Right hindlimb (tissue), 1 donor: ENCODE measurements around the gene PRSS48.
A peak's percentile ranks its signal among the peaks of the same experiment; 100 is the strongest.
"Not testable (repeated sequence)": the region's sequence is repeated elsewhere in the genome, so short reads cannot be mapped to it uniquely, and the experiment has no call there.

ENCODE experiments used
- DNase-seq: peaks from one replicate; pipeline ENCODE4 v3.0.0-alpha.2; 2018

Gene PRSS48, protein sequence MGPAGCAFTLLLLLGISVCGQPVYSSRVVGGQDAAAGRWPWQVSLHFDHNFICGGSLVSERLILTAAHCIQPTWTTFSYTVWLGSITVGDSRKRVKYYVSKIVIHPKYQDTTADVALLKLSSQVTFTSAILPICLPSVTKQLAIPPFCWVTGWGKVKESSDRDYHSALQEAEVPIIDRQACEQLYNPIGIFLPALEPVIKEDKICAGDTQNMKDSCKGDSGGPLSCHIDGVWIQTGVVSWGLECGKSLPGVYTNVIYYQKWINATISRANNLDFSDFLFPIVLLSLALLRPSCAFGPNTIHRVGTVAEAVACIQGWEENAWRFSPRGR

GRCh38 chr4:151276787-151277562 lies at the start of gene PRSS48:
Gene PRSS48 (plus strand): TSS chr4:151277161. CDS start chr4:151277173, 12 bp downstream.
- DNase-seq = peak; percentile 27

DNA sequence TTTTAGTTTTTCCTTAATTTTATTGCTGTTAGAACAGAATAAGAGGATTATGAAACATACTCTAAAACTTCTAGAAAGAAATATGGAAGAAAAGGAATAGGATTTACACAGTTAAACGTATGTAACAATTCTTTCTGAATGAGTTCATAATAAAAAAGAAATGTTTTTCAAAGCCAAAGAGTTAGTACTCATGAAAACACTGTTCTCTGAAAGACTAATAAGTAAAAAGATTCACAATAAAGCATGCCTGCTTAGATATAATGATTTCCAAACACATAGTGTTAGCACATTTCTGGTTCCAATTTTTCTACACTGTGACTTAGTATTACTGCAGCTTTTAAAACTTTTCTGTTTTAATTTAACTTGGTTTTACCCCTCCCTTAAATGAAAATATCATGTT lies 49.8 kb upstream of the PRSS48 start:
- no peak for DNase-seq

DNA sequence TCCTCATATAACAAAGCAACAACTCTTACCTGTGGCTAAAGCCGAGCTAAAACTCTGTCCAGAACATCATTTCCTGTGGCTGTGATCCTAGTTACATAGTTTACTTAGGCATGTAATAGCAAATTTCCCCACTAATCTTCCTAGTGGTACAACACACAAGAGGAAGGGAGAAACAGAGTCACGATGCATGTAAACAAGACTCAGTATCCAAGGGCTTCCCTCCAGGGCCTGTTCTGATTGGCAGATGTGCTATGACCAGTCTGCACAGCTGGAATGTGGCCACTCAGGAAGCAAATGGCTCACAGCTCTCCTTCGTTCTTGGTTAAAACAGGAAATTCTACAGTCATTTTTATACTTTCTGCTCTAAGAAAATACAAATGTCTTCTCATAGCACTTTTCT lies 49.2 kb upstream of the PRSS48 start:
- DNase-seq = peak; percentile 89

- no peak for DNase-seq
Measured at GRCh38 chr4:151228189-151229119, 48.5 kb upstream of the PRSS48 start.

DNA sequence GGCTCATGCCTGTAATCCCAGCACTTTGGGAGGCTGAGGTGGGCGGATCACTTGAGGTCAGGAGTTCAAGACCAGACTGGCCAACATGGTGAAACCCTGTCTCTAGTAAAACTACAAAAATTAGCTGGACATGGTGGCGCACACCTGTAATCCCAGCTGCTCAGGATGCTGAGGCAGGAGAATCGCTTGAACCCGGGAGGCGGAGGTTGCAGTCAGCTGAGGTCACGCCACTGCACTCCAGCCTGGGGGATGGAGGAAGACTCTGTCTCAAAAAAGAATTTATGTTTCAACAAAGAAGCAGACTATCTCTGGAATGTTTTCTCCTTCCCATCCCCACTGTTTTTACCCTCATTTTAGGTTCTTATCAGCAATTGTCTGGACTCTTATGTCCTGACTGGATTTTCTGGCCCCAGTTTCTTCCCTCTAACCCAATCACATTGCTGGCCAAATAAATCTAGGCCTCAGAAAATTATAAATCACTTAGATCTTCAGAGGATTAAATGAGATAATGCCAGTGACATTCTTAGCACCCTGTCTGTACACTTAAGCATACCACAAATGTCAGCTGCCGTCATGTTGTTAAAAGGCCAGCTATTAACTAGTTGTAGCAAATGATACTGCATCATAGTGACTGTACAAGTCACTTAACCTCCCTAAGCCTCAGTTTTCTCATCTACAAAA lies 44.9 kb upstream of the PRSS48 start:
- DNase-seq = no peak

- DNase-seq = no peak
Measured at GRCh38 chr4:151233600-151233999, 43.4 kb upstream of the PRSS48 start.

- DNase-seq = not testable (repeated sequence)
Measured at GRCh38 chr4:151235373-151235772, 41.6 kb upstream of the PRSS48 start.

DNA sequence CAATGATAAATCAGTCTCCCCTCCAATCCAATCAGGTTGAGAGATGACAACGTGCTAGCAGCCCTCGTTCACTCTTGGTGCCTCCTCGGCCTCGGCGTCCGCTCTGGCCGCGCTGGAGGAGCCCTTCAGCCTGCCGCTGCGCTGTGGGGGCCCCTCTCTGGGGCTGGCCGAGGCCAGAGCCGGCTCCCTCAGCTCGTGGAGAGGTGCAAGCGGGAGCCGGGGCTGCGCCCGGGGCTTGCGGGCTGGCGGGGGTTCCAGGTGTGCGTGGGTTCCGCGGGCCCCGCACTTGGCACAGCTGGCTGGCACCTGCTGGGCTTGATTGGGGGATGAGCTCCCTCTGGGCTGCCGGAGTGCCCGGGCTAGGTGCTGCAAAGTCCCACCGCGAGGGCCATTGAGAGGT lies 40.9 kb upstream of the PRSS48 start:
- no peak for DNase-seq

GRCh38 chr4:151238477-151238876 lies 38.5 kb upstream of the PRSS48 start:
- no peak for DNase-seq

DNA sequence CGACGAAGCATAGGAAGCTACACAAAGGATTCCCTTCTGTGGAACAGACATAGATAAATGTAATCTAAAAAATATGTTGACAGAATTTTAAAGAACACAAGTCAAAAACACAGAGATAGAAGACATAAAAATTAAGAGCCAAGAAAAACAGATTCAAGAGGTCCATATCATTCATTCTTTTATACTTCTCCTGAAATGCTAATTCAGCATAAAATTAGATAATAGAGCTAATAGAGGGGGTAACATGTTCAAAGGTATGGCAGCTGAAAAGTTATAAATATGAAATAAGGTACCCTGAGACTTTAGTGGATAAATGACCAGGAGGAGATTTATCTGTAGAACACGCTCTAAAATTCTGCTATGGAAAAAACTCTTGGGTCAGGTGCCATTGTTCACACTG lies 37.4 kb upstream of the PRSS48 start:
- no peak for DNase-seq

DNA sequence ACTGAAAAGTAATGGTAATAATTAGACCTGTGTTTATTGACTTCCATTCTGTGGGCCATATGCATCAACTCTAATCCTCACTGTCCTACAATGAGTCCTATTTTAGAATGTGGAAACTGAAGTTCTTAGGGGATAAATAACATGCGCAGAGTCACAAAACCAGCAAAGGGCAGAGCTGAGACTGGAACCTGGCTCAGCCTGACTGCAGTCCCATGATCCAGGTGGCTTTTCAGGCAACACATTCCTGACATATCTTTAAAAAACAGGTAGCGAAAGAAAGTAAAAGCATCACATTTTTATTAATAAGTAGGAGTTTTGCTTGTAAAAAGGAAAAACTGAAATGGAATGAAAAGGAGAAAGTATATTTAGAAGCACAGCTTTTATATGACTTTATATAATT lies 34.7 kb upstream of the PRSS48 start:
- no peak for DNase-seq

- DNase-seq = no peak
Measured at GRCh38 chr4:151246742-151247141, 30.2 kb upstream of the PRSS48 start.

DNA sequence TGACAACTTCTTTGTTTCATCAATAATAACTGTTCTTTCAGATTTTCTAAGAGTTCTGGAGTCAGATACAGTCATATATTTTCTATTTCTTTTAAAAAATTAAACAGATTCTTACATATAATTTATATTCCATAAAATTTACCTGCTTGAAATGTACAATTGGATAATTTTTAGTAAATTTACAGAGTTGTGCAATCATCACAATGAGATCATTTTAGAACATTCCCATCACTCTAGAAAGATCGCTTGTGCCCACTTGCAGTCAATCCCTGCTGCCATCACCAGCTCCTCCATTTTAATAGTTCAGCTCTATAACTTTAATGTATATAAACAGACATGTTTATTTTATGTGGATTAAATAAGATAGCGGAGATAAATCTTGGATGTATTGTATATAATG lies 29.6 kb upstream of the PRSS48 start:
- no peak for DNase-seq

- no peak for DNase-seq
Measured at GRCh38 chr4:151248519-151248918, 28.4 kb upstream of the PRSS48 start.

DNA sequence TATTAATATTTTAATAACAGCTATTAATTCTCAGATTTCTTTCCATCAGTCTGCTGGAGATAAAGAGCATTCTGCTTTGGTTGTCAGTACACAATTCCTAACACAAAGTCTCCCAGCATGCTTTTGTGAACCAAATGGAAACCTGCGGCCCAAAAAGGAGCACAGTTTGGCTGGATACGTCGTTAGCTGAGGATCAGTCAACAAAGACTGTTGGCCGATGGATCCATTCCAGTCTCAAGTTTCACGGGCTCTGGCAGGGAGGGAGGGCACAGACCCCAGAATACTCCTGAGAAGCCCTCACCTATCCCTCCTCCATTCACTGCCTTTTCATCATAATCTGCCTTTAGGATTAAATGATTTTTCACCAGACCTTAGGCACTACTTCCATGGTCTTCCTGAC lies 26.3 kb upstream of the PRSS48 start:
- DNase-seq = no peak

GRCh38 chr4:151251603-151252304 lies 25.2 kb upstream of the PRSS48 start:
- no peak for DNase-seq

GRCh38 chr4:151255226-151255625 lies 21.7 kb upstream of the PRSS48 start:
- not testable (repeated sequence) for DNase-seq

- not testable (repeated sequence) for DNase-seq
Measured at GRCh38 chr4:151255680-151256079, 21.3 kb upstream of the PRSS48 start.

- DNase-seq = no peak
Measured at GRCh38 chr4:151256134-151256533, 20.8 kb upstream of the PRSS48 start.

GRCh38 chr4:151257704-151258103 lies 19.3 kb upstream of the PRSS48 start:
- DNase-seq = no peak

- DNase-seq = no peak
Measured at GRCh38 chr4:151259752-151260151, 17.2 kb upstream of the PRSS48 start.

- no peak for DNase-seq
Measured at GRCh38 chr4:151260526-151260925, 16.4 kb upstream of the PRSS48 start.
